ENCODE data around the gene SHROOM4. TPM values are rescaled to one million over a fixed set of nuclear protein-coding genes. Genes with fewer than 3 reads are reported as not detected.

SHROOM4 gene
- total RNA-seq, 2 experiments from 2014 or later, result not detected

- no peaks in the 10 kb centered on the region for H3K9me3 ChIP-seq (ENCODE audit: low read length)
- DNase-seq (ENCODE audit: low spot score), result no peak
- H2AFZ ChIP-seq (ENCODE audit: low read length), result no peak overlapping the region
- H3K27ac ChIP-seq (ENCODE audit: low read depth, low read length, poor library complexity, severe bottlenecking), result no peak overlapping the region
- H4K20me1 ChIP-seq (ENCODE audit: insufficient read depth, low read length), result no peaks in the 10 kb centered on the region
- BruUV-seq (replicated peaks), result no TSS peak
- no peak overlapping the region for H3K4me2 ChIP-seq (ENCODE audit: low read length)
- H3K79me2 ChIP-seq (ENCODE audit: insufficient read depth, low read depth, low read length), result no peaks in the 10 kb centered on the region
- intact Hi-C loops (cut with micrococcal nuclease; ENCODE audit: unreplicated experiment), result no loop called here
- TF ChIP-seq, protein P1, sequence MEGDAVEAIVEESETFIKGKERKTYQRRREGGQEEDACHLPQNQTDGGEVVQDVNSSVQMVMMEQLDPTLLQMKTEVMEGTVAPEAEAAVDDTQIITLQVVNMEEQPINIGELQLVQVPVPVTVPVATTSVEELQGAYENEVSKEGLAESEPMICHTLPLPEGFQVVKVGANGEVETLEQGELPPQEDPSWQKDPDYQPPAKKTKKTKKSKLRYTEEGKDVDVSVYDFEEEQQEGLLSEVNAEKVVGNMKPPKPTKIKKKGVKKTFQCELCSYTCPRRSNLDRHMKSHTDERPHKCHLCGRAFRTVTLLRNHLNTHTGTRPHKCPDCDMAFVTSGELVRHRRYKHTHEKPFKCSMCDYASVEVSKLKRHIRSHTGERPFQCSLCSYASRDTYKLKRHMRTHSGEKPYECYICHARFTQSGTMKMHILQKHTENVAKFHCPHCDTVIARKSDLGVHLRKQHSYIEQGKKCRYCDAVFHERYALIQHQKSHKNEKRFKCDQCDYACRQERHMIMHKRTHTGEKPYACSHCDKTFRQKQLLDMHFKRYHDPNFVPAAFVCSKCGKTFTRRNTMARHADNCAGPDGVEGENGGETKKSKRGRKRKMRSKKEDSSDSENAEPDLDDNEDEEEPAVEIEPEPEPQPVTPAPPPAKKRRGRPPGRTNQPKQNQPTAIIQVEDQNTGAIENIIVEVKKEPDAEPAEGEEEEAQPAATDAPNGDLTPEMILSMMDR (conservative IDR thresholded peaks at IDR 0.05; ENCODE audit: low read length), result no peak
- no peak for TF ChIP-seq EZH2phosphoT487 (IDR thresholded peaks at IDR 0.05; ENCODE audit: borderline replicate concordance, low read depth, low read length)
- H3K4me3 ChIP-seq (ENCODE audit: low read depth, low read length, poor library complexity, severe bottlenecking), result no peak overlapping the region
- no peaks in the 10 kb centered on the region for H3K4me1 ChIP-seq (ENCODE audit: insufficient read depth, low read length, poor library complexity, severe bottlenecking)
- H3K36me3 ChIP-seq (ENCODE audit: insufficient read depth, low read length), result no peaks in the 10 kb centered on the region
- H3K9me2 ChIP-seq (ENCODE audit: insufficient read depth, low read length), result no peaks in the 10 kb centered on the region
- ChIA-PET POLR2A (no interaction called here), CTCF (ENCODE audit: unreplicated experiment) (no interaction called here)
Measured at GRCh38 chrX:50842221-50842620, 28.2 kb upstream of the SHROOM4 start.

DNA sequence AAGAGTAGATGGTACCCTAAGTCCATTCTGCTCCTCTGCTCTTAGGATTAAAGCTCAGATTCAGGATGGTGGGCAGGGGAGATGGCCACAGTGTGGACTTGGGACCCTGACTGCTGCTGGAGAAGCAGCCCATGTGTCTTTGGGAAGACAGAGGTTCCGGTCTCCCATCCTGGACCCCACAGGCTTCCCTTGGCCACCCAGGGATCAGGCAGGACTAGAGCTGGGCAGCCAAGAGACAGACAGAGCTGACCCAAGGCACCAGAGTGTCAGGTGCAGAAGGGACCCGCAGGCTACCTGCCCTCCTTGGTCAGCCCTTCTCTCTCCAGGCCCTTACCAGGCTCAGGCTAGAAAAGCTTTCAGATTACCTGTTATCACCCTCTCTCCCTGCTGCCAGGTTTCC, 25.7 kb upstream of the SHROOM4 start:
- CTCF ChIA-PET (ENCODE audit: unreplicated experiment), result no interaction called here
- Histone ChIP-seq H3K4me1 (ENCODE audit: insufficient read depth, low read length, poor library complexity, severe bottlenecking) (no peaks in the 10 kb centered on the region), H3K36me3 (ENCODE audit: insufficient read depth, low read length) (no peaks in the 10 kb centered on the region), H3K9me3 (ENCODE audit: low read length) (no peaks in the 10 kb centered on the region), H3K79me2 (ENCODE audit: insufficient read depth, low read depth, low read length) (no peaks in the 10 kb centered on the region), H3K27ac (ENCODE audit: low read depth, low read length, poor library complexity, severe bottlenecking) (no peak overlapping the region), H3K9me2 (ENCODE audit: insufficient read depth, low read length) (no peaks in the 10 kb centered on the region), H4K20me1 (ENCODE audit: insufficient read depth, low read length) (no peaks in the 10 kb centered on the region), H3K4me3 (ENCODE audit: low read depth, low read length, poor library complexity, severe bottlenecking) (no peak overlapping the region), H3K4me2 (ENCODE audit: low read length) (no peak overlapping the region), H2AFZ (ENCODE audit: low read length) (no peak overlapping the region)
- no peak for DNase-seq (ENCODE audit: low spot score)
- POLR2A ChIA-PET, result no interaction called here
- TF ChIP-seq, protein P1 (conservative IDR thresholded peaks at IDR 0.05; ENCODE audit: low read length), result no peak
- TF ChIP-seq EZH2phosphoT487 (IDR thresholded peaks at IDR 0.05; ENCODE audit: borderline replicate concordance, low read depth, low read length), result no peak
- intact Hi-C loops (cut with micrococcal nuclease; ENCODE audit: unreplicated experiment), result no loop called here
- no TSS peak for BruUV-seq (replicated peaks)

DNA sequence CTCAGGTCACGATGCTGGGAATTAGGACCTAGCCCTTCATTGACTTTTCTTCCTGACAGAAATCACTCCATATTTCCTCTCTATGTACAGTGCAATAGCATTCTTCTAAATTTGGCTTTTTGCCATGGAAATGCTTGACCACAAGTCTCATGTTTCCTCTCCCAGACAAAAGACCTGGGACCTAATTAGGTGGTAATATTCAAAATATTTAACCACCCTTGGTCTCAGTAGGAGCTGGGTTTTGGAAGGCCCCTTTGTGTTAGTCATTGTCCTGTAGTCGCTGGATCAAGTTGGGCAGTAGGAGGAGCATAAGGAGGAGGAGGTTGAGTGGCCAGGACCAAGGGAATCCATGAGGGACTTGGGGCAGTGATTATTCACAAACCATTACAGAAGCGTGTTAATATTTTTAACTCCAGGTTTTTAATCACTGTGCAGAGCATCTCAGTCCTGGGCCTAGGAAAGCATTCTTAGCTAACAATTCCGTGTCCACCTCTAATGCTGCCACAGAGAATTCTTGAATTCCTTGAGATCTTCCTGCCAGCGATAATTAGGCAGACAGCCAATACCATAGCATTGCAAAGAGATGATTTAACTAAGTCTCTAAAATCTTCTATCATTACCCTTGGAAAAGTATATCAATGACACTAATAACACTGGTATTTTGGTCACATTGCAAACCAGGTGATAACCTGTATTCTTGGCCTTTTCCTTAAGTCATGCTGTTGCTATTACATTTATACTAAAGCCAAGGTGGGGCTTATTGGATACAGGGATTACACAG, 25.0 kb upstream of the SHROOM4 start:
- Histone ChIP-seq H3K9me3 (ENCODE audit: low read length) (no peaks in the 10 kb centered on the region), H2AFZ (ENCODE audit: low read length) (no peak overlapping the region), H4K20me1 (ENCODE audit: insufficient read depth, low read length) (no peaks in the 10 kb centered on the region), H3K79me2 (ENCODE audit: insufficient read depth, low read depth, low read length) (no peaks in the 10 kb centered on the region), H3K36me3 (ENCODE audit: insufficient read depth, low read length) (no peaks in the 10 kb centered on the region), H3K27ac (ENCODE audit: low read depth, low read length, poor library complexity, severe bottlenecking) (no peak overlapping the region), H3K4me1 (ENCODE audit: insufficient read depth, low read length, poor library complexity, severe bottlenecking) (no peaks in the 10 kb centered on the region), H3K4me2 (ENCODE audit: low read length) (no peak overlapping the region), H3K9me2 (ENCODE audit: insufficient read depth, low read length) (no peaks in the 10 kb centered on the region), H3K4me3 (ENCODE audit: low read depth, low read length, poor library complexity, severe bottlenecking) (no peak overlapping the region)
- ChIA-PET CTCF (ENCODE audit: unreplicated experiment) (no interaction called here), POLR2A (no interaction called here)
- TF ChIP-seq, protein P1 (conservative IDR thresholded peaks at IDR 0.05; ENCODE audit: low read length), result no peak
- BruUV-seq (replicated peaks), result no TSS peak
- no peak for DNase-seq (ENCODE audit: low spot score)
- intact Hi-C loops (cut with micrococcal nuclease; ENCODE audit: unreplicated experiment), result no loop called here
